AG04450 (cell line): ENCODE data around the gene PTGR2. TPM values are rescaled to one million over a fixed set of nuclear protein-coding genes. Genes with fewer than 3 reads are reported as not detected.

Source experiments
- CTCF ChIA-PET: fragments of 300-600, 350-600 bp; formaldehyde crosslinking; extraction: SDS; loops from one replicate; lab custom pipeline; 2022; ENCODE audit warnings: antibody characterized with exemption, inconsistent platforms; lab: Charles Lee
- POLR2A ChIA-PET: fragments of 350-600 bp; formaldehyde crosslinking; extraction: SDS; loops from one replicate; lab custom pipeline; 2021; ENCODE audit warnings: antibody characterized with exemption, inconsistent platforms; lab: Yijun Ruan, JAX
- DNase-seq: peaks from one replicate; pipeline ENCODE4 v3.0.0-alpha.2; 2011; ENCODE audit warnings: low read depth, low spot score
- H3K27ac ChIP-seq: one replicate; pipeline ENCODE4 v1.5.1; 2012; ENCODE audit warnings: low read depth, low read length, control low read depth
- H3K27me3 ChIP-seq: one replicate; pipeline ENCODE4 v1.6.0; 2012; ENCODE audit warnings: low read length; ENCODE audit not compliant: control insufficient read depth, insufficient read depth
- H3K4me3 ChIP-seq: 2 replicates; pipeline ENCODE4 v1.5.1; 2011; ENCODE audit warnings: mild to moderate bottlenecking, low read depth, low read length, control low read depth
- H3K9me3 ChIP-seq: 2 replicates; pipeline ENCODE4 v1.5.1; 2012; ENCODE audit warnings: low read length; ENCODE audit not compliant: control insufficient read depth, insufficient read depth
- polyA minus RNA-seq: library from RNA; depleted of rRNA, polyadenylated mRNA; stranded (reverse); fragments of >200 nt; gene quantifications from 2 replicates; pipeline ENCODE4 v1.2.3, GENCODE V29; 2011; rRNA and poly(A)+ RNA removed
- polyA plus RNA-seq: library from polyadenylated mRNA; depleted of rRNA; stranded (reverse); fragments of >200 nt; gene quantifications from 2 replicates; pipeline ENCODE4 v1.2.3, GENCODE V29; 2011; rRNA removed
- TF ChIP-seq, protein P1 (sequence below): IDR thresholded peaks from 2 replicates; pipeline ENCODE4 v1.5.1; 2011; ENCODE audit warnings: low read depth, low read length, control low read depth, inconsistent platforms

PTGR2 gene
- polyA plus RNA-seq (4.5 and 6.9 TPM in 2 replicates), polyA minus RNA-seq (1.6 and 1.9 TPM in 2 replicates)

DNA sequence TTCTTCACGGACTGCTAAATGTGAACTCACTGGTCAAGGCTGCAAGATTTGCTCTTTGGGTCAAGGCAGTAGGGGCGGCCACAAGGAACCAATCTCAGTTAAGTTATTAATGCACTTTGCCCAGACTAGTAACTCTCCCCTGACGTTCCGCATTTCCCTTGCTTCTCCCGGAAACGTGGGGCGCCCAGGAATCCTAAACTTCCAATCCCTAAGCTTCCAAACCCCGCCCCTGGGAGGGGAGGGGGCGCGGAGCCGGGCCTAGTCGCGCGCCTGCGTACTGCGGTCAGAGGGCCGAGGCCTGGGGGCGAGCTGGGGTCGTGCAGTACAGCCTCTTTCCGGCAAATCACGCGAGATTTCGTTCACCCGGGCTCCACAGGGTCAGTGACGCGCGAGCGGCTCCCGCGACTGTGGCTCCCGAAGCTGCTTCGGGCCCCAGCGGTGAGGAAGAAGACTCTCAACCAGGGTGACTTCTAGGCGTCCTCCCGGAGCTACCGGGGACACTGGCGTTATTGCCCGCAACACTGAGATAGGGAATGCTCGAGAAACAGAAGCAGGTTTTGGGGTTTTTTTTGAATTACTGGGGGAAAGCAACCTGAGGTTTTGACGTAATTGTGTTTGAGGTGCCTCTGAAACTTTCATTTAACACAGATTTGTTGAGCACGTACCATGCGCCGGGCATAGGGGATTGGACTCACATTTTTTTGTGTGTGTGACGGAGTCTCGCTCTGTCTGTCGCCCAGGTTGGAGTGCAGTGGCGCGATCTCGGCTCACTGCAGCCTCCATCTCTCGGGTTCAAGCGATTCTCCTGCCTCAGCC lies at the start of gene PTGR2:
TSS of gene PTGR2 (plus strand) at position 265 of the 816 bp plus-strand sequence. CDS start 7,032 bp downstream, outside the sequence.
- H3K27me3 ChIP-seq = no peaks in the 10 kb centered on the region
- ChIA-PET CTCF (interaction anchor here (0.5 to 1.5 kb wide), 4 partner anchors 20 to 394 kb away, joined by 3 read pairs; no protein-coding TSS in a partner anchor), POLR2A (interaction anchor here (0.5 to 2.5 kb wide), 6 partner anchors 22 to 361 kb away, joined by 3 to 13 read pairs (median 4); partner anchors contain the start of gene ZNF410)
- H3K9me3 ChIP-seq = no peaks in the 10 kb centered on the region
- TF ChIP-seq, protein P1, sequence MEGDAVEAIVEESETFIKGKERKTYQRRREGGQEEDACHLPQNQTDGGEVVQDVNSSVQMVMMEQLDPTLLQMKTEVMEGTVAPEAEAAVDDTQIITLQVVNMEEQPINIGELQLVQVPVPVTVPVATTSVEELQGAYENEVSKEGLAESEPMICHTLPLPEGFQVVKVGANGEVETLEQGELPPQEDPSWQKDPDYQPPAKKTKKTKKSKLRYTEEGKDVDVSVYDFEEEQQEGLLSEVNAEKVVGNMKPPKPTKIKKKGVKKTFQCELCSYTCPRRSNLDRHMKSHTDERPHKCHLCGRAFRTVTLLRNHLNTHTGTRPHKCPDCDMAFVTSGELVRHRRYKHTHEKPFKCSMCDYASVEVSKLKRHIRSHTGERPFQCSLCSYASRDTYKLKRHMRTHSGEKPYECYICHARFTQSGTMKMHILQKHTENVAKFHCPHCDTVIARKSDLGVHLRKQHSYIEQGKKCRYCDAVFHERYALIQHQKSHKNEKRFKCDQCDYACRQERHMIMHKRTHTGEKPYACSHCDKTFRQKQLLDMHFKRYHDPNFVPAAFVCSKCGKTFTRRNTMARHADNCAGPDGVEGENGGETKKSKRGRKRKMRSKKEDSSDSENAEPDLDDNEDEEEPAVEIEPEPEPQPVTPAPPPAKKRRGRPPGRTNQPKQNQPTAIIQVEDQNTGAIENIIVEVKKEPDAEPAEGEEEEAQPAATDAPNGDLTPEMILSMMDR = peak; percentile 18; the same call in 1 of the 2 replicates
- peak; percentile 94 for DNase-seq
- H3K4me3 ChIP-seq = peak within 1 kb of the TSS; percentile 70
- peak within 1 kb of the TSS; percentile 87 for H3K27ac ChIP-seq

DNA sequence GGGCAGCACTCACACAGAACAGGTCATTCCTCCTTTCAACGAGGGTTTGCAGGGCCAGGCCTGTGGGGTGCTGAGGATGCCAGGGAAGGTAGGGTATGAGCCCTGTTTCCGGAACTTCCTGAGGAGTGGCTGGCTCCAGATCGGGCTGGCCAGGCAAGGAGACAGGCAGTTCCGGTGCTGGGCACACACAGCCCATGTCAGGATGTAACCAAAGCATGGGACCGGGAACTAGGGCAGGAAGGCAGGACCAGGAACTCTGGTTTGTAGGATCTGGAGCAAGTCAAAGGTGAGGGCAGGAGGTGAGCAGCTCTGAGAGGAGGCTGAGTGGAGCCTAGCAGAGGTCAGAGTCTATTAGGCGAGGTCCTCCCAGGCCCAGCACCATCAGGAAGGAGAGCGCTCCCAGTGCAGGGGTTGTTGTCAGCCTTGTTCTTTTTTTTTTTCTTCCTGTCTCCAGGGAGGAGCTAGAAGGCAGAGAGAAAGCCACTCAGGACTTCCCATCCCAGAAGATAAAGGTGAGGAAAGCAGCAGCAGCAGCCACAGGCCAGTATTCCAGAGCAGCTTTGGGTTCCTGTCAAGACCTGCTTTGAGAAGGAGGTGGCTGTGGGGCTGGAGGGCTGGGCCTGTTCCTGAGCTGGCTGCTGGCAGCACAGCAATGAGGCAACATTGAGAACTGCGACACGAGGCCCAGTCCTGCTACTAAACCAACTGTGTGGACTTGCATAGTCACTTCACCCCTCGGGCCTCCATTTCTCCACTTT lies 49.0 kb upstream of the PTGR2 start:
- POLR2A ChIA-PET = interaction anchor here (0.7 kb wide), 1 partner anchor 16 kb away, joined by 4 read pairs; no protein-coding TSS in a partner anchor
- TF ChIP-seq, protein P1 = no peak
- no peak overlapping the region for H3K4me3 ChIP-seq
- no peaks in the 10 kb centered on the region for H3K9me3 ChIP-seq
- H3K27me3 ChIP-seq = no peaks in the 10 kb centered on the region
- no peak for DNase-seq
- CTCF ChIA-PET = interaction anchor here (0.6 kb wide), 2 partner anchors 41 to 42 kb away, joined by 3 read pairs; no protein-coding TSS in a partner anchor
- H3K27ac ChIP-seq = no peak overlapping the region

DNA sequence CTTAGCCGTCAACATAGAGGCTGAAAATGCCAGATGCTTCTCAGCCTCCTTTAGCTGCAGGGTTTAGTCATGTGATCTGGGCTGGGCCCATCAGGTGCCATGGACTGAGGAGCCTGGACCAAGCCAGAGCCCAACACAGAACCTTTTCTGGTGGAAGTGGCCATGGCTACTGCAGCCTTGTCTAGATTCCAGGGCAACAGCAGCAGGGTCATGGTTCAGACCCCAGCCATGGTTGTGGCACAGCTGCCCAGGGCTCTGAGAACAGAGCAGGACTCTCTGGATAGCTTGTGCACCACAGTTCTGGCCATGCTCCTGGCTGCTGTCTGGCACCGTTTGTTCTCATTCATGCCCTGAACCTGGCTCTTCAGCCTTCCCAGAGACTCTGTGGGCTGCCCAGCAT lies 47.0 kb upstream of the PTGR2 start:
- POLR2A ChIA-PET = no interaction called here

DNA sequence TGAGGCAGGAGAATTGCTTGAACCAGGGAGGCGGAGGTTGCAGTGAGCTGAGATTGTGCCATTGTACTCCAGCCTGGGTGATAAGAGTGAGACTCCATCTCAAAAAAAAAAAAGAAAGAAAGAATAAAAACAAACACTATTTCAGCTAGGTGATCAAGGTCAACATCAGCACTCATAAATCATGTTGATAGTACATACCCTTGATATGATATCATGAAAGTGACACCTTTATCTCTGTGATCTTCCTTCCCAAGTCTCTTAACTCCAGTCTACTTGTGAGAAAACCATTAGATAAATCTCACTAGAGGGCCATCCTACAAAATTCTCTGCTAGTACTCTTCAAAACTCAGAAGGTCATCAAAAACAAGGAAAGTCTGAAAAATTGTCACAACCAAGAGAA lies 44.2 kb upstream of the PTGR2 start:
- CTCF ChIA-PET = no interaction called here
- no peak for DNase-seq

More for the DNA sequence above, 47.0 kb upstream of the PTGR2 start:
- TF ChIP-seq, protein P1 = no peak
- no peak overlapping the region for H3K27ac ChIP-seq
- no peak for DNase-seq
- CTCF ChIA-PET = no interaction called here
- no peaks in the 10 kb centered on the region for H3K27me3 ChIP-seq
- H3K4me3 ChIP-seq = no peak overlapping the region
- H3K9me3 ChIP-seq = no peaks in the 10 kb centered on the region

More for the DNA sequence above, 44.2 kb upstream of the PTGR2 start:
- H3K27me3 ChIP-seq = no peaks in the 10 kb centered on the region
- no peak overlapping the region for H3K4me3 ChIP-seq
- POLR2A ChIA-PET = no interaction called here
- H3K27ac ChIP-seq = no peak overlapping the region
- TF ChIP-seq, protein P1 = no peak
- no peaks in the 10 kb centered on the region for H3K9me3 ChIP-seq
